Keratinocyte (primary cell): ENCODE data around the gene CDK14.

ENCODE experiments used
- EZH2 ChIP-seq: IDR thresholded peaks from one replicate; pipeline ENCODE4 v1.6.1; 2012; ENCODE audit warnings: inconsistent platforms, mild to moderate bottlenecking, low read length, moderate library complexity
- TF ChIP-seq, protein P1 (sequence below), 3 experiments: IDR thresholded peaks in 1 of 3; conservative IDR thresholded peaks in 1 of 3; optimal IDR thresholded peaks in 1 of 3; 2 replicates in 2 of 3; 3 replicates in 1 of 3; pipeline versions ENCODE3 to v1.5.1; 2011; ENCODE audit warnings: low read length in 3 of 3, mild to moderate bottlenecking in 3 of 3, moderate library complexity in 2 of 3, control low read depth in 1 of 3, inconsistent platforms in 1 of 3; ENCODE audit not compliant: insufficient read depth in 2 of 3; ENCODE audit errors: extremely low read depth in 1 of 3

DNA sequence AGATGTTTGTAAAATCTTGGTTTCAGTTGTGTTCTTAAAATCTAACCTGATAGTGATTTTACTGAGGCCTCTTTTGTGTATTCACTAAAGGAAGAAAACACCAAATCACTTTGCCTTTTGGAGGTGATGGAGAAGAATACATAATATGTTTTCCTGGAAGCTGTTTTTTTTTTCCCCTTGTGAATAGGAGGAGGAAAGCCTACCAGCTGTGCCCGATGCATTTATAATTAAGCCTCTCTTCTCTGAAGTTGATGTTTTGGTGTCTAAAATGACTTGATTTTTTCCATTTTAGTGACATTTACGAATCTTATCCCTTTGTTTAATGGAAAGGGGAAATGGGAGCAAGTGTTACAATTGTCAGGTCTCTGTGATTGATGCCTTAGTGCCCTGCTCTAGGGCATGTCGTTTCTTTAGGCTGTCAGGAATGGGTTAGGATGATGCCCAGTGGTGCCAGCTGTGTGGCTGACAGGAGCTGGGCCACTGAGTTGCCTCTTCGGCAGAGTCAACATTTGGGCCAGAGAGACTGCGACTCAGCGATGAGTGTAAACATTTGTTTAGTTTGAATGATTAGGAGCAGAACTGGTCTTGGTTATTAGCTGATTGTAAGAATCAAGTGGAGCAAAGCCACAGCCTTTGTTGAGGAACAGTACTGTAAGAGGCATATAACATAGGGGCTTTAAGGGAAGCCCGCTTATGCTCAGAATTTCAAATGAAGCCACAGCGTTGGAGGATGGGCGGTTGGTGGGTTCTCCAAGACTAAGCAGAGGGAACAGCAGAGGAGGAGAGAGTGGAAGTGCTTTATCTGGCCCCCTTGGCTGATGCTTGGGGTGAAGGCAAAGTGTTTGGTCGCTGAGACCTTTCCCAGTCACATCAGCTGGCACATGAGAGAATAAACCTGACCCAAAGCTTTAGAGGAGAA, 81.6 kb downstream of the CDK14 start:
- TF ChIP-seq, protein P1, sequence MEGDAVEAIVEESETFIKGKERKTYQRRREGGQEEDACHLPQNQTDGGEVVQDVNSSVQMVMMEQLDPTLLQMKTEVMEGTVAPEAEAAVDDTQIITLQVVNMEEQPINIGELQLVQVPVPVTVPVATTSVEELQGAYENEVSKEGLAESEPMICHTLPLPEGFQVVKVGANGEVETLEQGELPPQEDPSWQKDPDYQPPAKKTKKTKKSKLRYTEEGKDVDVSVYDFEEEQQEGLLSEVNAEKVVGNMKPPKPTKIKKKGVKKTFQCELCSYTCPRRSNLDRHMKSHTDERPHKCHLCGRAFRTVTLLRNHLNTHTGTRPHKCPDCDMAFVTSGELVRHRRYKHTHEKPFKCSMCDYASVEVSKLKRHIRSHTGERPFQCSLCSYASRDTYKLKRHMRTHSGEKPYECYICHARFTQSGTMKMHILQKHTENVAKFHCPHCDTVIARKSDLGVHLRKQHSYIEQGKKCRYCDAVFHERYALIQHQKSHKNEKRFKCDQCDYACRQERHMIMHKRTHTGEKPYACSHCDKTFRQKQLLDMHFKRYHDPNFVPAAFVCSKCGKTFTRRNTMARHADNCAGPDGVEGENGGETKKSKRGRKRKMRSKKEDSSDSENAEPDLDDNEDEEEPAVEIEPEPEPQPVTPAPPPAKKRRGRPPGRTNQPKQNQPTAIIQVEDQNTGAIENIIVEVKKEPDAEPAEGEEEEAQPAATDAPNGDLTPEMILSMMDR (optimal IDR thresholded peaks at IDR 0.05 in 1 of 3, IDR thresholded peaks at IDR 0.05 in 1 of 3, conservative IDR thresholded peaks at IDR 0.05 in 1 of 3; ENCODE audit: extremely low read depth in 1 of 3, insufficient read depth in 2 of 3, low read length in 3 of 3): no peak
- TF ChIP-seq EZH2: no peak
